Spleen (tissue), 11 donors: ENCODE data around the gene COL21A1. TPM values are rescaled to one million over a fixed set of nuclear protein-coding genes. Genes with fewer than 3 reads are reported as not detected.

Source experiments
- DNase-seq: peaks from one replicate; pipeline ENCODE4 v3.0.0-alpha.2; 2020
- H3K27ac ChIP-seq, 8 donors: fragments of 200-600 bp; sonication (generic) in 7 of 8; 1 replicate in 4 of 8; 2 replicates in 4 of 8; pipeline versions ENCODE4 v1.5.0 to v1.8.0; 2016 to 2021; ENCODE audit warnings: inconsistent platforms in 4 of 8, mild to moderate bottlenecking in 4 of 8, moderate library complexity in 1 of 8
- H3K27me3 ChIP-seq, 7 donors: fragments of 200-600 bp; sonication (generic) in 6 of 7; replicated peaks in 1 of 7; 1 replicate in 4 of 7; 2 replicates in 3 of 7; pipeline versions ENCODE4 v1.5.0 to v1.8.0; 2016 to 2021; ENCODE audit warnings: inconsistent platforms in 3 of 7, mild to moderate bottlenecking in 1 of 7
- H3K36me3 ChIP-seq, 6 donors: fragments of 200-600 bp; sonication (generic) in 5 of 6; 1 replicate in 4 of 6; 2 replicates in 2 of 6; pipeline versions ENCODE4 v1.5.0 to v1.8.0; 2016 to 2021; ENCODE audit warnings: inconsistent platforms in 2 of 6
- H3K4me1 ChIP-seq, 6 donors: fragments of 200-600 bp; sonication (generic) in 5 of 6; 1 replicate in 3 of 6; 2 replicates in 3 of 6; pipeline versions ENCODE4 v1.5.0 to v1.8.0; 2016 to 2021; ENCODE audit warnings: inconsistent platforms in 3 of 6
- H3K4me3 ChIP-seq, 8 donors: fragments of 200-600 bp; sonication (generic) in 7 of 8; 1 replicate in 4 of 8; 2 replicates in 4 of 8; pipeline versions ENCODE4 v1.5.0 to v1.8.0; 2016 to 2021; ENCODE audit warnings: inconsistent platforms in 4 of 8, mild to moderate bottlenecking in 4 of 8, moderate library complexity in 2 of 8
- H3K9me3 ChIP-seq, 8 donors: fragments of 200-600 bp; sonication (generic) in 7 of 8; 1 replicate in 4 of 8; 2 replicates in 4 of 8; pipeline versions ENCODE4 v1.5.0 to v1.8.0; 2016 to 2021; ENCODE audit warnings: inconsistent platforms in 4 of 8
- POLR2A ChIP-seq, 3 donors: fragments of 450-650 bp; IDR thresholded peaks; one replicate each; pipeline ENCODE4 v1.5.1; 2017; ENCODE audit warnings: antibody characterized with exemption in 3 of 3, mild to moderate bottlenecking in 1 of 3
- POLR2AphosphoS5 ChIP-seq, 3 donors: sonication (generic); formaldehyde crosslinking; IDR thresholded peaks; one replicate each; pipeline ENCODE4 v1.5.1; 2017; ENCODE audit warnings: antibody characterized with exemption in 3 of 3
- WGBS, 5 donors: extraction: QIAGEN DNeasy Blood & Tissue Kit in 3 of 5; methylation state at CpG; one replicate each; pipeline versions ENCODE4 v1.1.5 to v1.1.7; 2013 to 2018; 5-methylcytosine and 5-hydroxymethylcytosine counted together
- intact Hi-C: fragments of 100-400 bp; cut with DNase I; formaldehyde crosslinking; loops from one replicate; pipeline ENCODE4 v1.15.0; 2023; ENCODE audit warnings: low total_unique reads
- polyA plus RNA-seq, 3 donors: library from polyadenylated mRNA; stranded (reverse); fragments of 200-250 nt; gene quantifications; one replicate each; pipeline ENCODE4 v1.2.1, GENCODE V29; 2013
- total RNA-seq, 7 donors: library from RNA; depleted of rRNA in 3 of 7; stranded (reverse); fragments of >200 nt in 3 of 7; fragmentation: NEBNext Ultra II Directional in 4 of 7; extraction: Animal tissue kit (Norgen Biotek cat#: 25700) in 4 of 7; gene quantifications; one replicate each; pipeline versions ENCODE4 v1.1.0 to v1.2.1, GENCODE V29; 2016 to 2021
- TF ChIP-seq, protein P1 (sequence below), 11 experiments: fragments of 200-600 bp in 7 of 11; fragments of 450-650 bp in 4 of 11; sonication (generic) in 4 of 11; IDR thresholded peaks in 8 of 11; conservative IDR thresholded peaks in 3 of 11; 1 replicate in 7 of 11; 2 replicates in 4 of 11; pipeline versions ENCODE4 v1.4.0 to v1.8.0; 2016 to 2021; ENCODE audit warnings: antibody characterized with exemption in 11 of 11, inconsistent platforms in 4 of 11, mild to moderate bottlenecking in 1 of 11
- donor health status: healthy with polysubstance abuse.
- donor health status: DM: no; HTN: no; CAD: no; lungs with moderate emphysema.
- donor health status: DM: no; HTN: no; CAD: no.
- donor health status: Bipolar disorder and iron deficiency.
- donor health status: healthy.
- donor health status: DM: no; HTN: no; CAD: no.
- donor health status: DM: yes; HTN: yes; CAD: no.

Gene COL21A1
- total and polyA plus RNA-seq, 10 donors: 0.13 to 2.9 (median 0.60) TPM

DNA sequence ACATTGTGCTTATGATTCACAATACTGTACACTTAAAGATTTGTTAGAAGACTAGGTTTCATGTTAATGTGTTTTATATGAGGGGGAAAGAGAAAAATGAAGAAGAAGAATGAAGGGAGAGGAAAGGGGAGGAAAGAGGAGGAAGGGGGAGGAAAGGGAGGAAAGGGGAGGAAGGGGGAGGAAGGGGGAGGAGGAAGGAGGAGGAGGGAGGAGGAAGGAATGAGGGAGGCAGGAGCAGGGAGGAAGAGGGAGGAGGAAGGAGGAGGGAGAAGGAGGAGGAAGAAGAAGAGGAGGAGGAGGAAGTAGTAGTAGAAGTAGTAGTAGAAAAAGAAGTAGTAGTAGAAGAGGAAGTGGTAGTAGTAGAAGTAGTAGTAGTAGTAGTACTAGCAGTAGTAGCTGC lies 70.6 kb downstream of the COL21A1 start:
- TF ChIP-seq POLR2A (IDR thresholded peaks at IDR 0.05): no peak
- TF ChIP-seq, protein P1, sequence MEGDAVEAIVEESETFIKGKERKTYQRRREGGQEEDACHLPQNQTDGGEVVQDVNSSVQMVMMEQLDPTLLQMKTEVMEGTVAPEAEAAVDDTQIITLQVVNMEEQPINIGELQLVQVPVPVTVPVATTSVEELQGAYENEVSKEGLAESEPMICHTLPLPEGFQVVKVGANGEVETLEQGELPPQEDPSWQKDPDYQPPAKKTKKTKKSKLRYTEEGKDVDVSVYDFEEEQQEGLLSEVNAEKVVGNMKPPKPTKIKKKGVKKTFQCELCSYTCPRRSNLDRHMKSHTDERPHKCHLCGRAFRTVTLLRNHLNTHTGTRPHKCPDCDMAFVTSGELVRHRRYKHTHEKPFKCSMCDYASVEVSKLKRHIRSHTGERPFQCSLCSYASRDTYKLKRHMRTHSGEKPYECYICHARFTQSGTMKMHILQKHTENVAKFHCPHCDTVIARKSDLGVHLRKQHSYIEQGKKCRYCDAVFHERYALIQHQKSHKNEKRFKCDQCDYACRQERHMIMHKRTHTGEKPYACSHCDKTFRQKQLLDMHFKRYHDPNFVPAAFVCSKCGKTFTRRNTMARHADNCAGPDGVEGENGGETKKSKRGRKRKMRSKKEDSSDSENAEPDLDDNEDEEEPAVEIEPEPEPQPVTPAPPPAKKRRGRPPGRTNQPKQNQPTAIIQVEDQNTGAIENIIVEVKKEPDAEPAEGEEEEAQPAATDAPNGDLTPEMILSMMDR (IDR thresholded peaks at IDR 0.05 in 8 of 11, conservative IDR thresholded peaks at IDR 0.05 in 3 of 11): no peak
- TF ChIP-seq POLR2AphosphoS5 (IDR thresholded peaks at IDR 0.05): no peak
- peaks cover 4 to 62% (median 48%) of the 10 kb centered on the region in 8 donors for H3K9me3 ChIP-seq
- intact Hi-C loops: no loop called here

DNA sequence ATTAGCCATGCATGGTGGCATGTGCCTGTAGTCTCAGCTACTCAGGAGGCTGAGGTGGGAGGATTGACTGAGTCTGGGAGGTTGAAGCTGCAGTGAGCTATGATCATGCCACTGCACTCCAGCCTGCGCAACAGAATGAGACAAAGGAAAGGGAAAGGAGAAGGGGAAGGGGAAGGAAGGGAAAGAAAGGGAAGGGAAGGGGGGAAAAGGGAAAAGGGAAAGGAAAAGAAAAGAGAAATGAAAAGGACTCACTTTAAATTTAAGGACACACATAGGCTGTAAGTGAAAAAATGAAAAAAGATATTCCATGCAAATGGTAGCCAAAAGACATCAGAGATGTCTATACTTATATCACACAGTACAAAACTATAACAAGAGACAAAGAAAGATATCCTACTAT lies 74.2 kb downstream of the COL21A1 start:
- H3K4me3 ChIP-seq: no peak overlapping the region
- intact Hi-C loops: no loop called here
- H3K27ac ChIP-seq: no peak overlapping the region
- 71 to 94% (median 85%) methylated on average over 1 of the region's 1 CpG; no CpG with 5 or more reads in 2 of the 5 donors for WGBS, 5 donors
- H3K27me3 ChIP-seq: no peaks in the 10 kb centered on the region
- no peak for TF ChIP-seq POLR2AphosphoS5 (IDR thresholded peaks at IDR 0.05)
- no peak for TF ChIP-seq POLR2A (IDR thresholded peaks at IDR 0.05)
- TF ChIP-seq, protein P1 (IDR thresholded peaks at IDR 0.05 in 8 of 11, conservative IDR thresholded peaks at IDR 0.05 in 3 of 11): no peak
- no peaks in the 10 kb centered on the region for H3K4me1 ChIP-seq
- H3K36me3 ChIP-seq: no peaks in the 10 kb centered on the region
- DNase-seq: no peak
- H3K9me3 ChIP-seq: peaks cover 4 to 82% (median 73%) of the 10 kb centered on the region in 8 donors

More for the DNA sequence above, 70.6 kb downstream of the COL21A1 start:
- Histone ChIP-seq H3K27me3 (no peaks in the 10 kb centered on the region), H3K4me1 (no peaks in the 10 kb centered on the region), H3K27ac (no peak overlapping the region), H3K36me3 (no peaks in the 10 kb centered on the region), H3K4me3 (no peak overlapping the region)
- no peak for DNase-seq

DNA sequence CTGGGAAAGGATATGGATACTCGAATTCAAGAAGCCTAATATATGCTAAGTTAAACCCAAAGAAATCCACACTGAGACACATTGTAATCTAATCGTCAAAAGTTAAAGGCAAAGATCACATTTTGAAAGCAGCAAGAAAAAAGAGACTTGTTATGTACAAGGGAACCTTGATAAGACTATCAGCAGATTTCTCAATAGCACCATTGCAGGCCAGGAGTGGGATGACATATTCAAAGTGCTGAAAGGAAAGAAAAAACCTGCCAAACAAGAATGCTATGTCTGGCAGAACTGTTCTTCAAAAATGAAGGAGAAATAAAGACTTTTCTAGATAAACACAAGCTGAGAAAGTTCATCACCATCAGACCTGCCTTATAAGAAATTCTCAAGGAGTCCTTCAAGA lies 75.2 kb downstream of the COL21A1 start:
- no peak for DNase-seq
- no peaks in the 10 kb centered on the region for H3K4me1 ChIP-seq
- no peaks in the 10 kb centered on the region for H3K36me3 ChIP-seq
- H3K4me3 ChIP-seq: no peak overlapping the region
- no peaks in the 10 kb centered on the region for H3K27me3 ChIP-seq
- TF ChIP-seq, protein P1 (IDR thresholded peaks at IDR 0.05 in 8 of 11, conservative IDR thresholded peaks at IDR 0.05 in 3 of 11): no peak
- TF ChIP-seq POLR2A (IDR thresholded peaks at IDR 0.05) (no peak), POLR2AphosphoS5 (IDR thresholded peaks at IDR 0.05) (no peak)
- no peak overlapping the region for H3K27ac ChIP-seq
- intact Hi-C loops: no loop called here
- peaks cover 4 to 81% (median 71%) of the 10 kb centered on the region in 8 donors for H3K9me3 ChIP-seq
- WGBS, 5 donors: 79 to 84% (median 80%) methylated on average over 2 of the region's 2 CpGs

DNA sequence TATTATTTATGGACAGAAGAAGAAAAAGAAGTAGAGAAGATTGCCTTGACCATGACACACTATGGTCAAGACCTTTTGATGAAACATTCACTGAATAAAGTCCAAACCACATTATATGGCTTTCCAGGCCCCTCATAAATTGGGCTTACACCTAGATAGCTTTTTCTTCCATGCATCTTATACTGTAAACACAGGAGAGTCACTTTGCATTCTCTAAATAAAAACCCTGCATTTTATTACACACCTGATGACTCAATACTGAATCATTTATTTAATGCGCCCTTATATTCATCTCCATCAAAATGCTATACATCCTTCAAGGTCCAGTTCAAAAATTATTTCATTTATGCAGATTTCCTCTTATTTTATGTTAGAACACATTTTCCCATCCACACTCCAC lies 78.0 kb downstream of the COL21A1 start:
- no peaks in the 10 kb centered on the region for H3K4me1 ChIP-seq
- intact Hi-C loops: no loop called here
- TF ChIP-seq POLR2A (IDR thresholded peaks at IDR 0.05) (no peak), POLR2AphosphoS5 (IDR thresholded peaks at IDR 0.05) (no peak)
- TF ChIP-seq, protein P1 (IDR thresholded peaks at IDR 0.05 in 8 of 11, conservative IDR thresholded peaks at IDR 0.05 in 3 of 11): no peak
- peaks cover 4 to 55% (median 46%) of the 10 kb centered on the region in 8 donors for H3K9me3 ChIP-seq
- H3K36me3 ChIP-seq: no peaks in the 10 kb centered on the region
- no peaks in the 10 kb centered on the region for H3K27me3 ChIP-seq
- H3K4me3 ChIP-seq: no peak overlapping the region
- WGBS, 5 donors: 92 to 94% (median 94%) methylated on average over 1 of the region's 1 CpG
- no peak overlapping the region for H3K27ac ChIP-seq
- no peak for DNase-seq
